ENCODE measurements around the gene TMEM134.

The TMEM134 gene

GRCh38 chr11:67458266-67458665 is 10.8 kb downstream of the TMEM134 start:
- DNase-seq (ENCODE audit: low read depth), result no peak

DNA sequence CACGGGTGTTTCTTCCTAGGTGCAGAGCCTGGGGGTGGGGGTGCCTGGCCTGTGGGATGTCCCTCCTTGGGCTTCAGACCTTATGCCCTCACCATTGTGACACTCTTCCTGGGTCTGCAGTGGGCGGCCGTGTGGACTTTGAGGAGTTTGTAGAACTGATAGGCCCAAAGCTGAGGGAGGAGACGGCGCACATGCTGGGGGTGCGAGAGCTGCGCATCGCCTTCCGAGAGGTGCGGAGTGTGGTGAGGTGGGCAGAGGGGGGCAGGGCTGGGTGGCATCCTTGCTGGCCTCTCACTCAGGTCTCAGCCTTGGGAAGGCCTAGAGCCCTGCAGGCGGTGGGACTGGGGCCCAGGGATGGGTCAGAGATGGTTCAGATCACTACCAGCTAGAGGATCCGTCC is 11.6 kb downstream of the TMEM134 start:
- DNase-seq (ENCODE audit: low read depth), result no peak

GRCh38 chr11:67456068-67456705 is 12.9 kb downstream of the TMEM134 start:
- DNase-seq (ENCODE audit: low read depth), result no peak

- DNase-seq (ENCODE audit: low read depth), result no peak
Measured at GRCh38 chr11:67455054-67455453, 14.0 kb downstream of the TMEM134 start, which contains the start of gene CABP4. Gene CABP4 (plus strand): TSS chr11:67455354. CDS start chr11:67455424, 70 bp downstream.

DNA sequence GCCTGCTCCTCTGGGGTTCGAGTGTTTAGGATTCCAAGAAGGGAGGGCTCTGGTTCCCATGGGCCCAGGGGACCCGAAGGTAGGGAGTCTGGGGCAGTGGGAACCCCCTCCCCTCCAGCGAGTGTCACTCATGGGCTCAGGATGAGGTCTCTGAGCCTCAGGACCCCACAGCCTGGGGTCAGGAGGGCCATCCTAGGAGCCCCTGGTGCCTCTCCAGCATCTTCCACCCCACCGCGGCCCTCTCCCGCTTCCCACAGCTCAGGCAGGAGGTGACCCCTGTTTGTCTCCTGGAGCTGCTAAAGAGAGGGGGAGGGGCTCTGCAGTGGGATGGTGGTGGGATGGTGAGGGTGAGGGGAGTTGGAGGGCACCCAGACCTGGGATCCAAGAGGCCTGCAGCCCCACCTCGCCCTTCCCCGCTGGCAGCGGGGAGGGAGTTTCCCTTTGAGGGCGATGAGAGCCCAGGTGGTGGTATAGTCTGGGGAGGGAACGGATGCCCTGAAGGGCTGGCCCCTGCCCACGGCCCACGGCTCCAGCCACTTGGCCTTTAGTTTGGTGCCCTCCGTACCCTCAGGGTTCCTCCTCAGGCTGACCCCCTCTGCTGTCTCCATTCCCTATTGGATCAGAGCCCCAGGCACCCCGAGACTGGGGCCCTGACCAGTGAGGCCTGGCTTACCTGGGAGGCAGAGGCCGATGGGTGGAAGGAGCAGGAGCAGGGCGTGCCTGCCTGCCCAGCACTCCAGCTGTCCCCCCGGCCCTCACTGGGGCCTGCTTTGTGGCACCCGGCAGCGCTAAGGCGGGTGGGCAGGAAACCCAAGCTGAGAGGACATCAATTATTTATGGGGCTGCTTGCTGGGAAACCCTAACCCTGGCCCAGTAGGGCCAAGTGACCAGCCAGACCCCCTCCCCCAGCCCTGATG is 15.0 kb downstream of the TMEM134 start:
- DNase-seq (ENCODE audit: low read depth), result no peak

GRCh38 chr11:67452141-67452952 is 16.7 kb downstream of the TMEM134 start, which contains the start of gene GPR152:
Gene GPR152 (minus strand): TSS chr11:67452729. CDS start chr11:67452724, 5 bp downstream.
- DNase-seq (ENCODE audit: low read depth), result no peak

- DNase-seq (ENCODE audit: low read depth), result no peak
Measured at GRCh38 chr11:67451658-67451976, 17.4 kb downstream of the TMEM134 start.

- DNase-seq (ENCODE audit: low read depth), result no peak
Measured at GRCh38 chr11:67450796-67451657, 18.0 kb downstream of the TMEM134 start.

- DNase-seq (ENCODE audit: low read depth), result no peak
Measured at GRCh38 chr11:67449116-67449844, 19.8 kb downstream of the TMEM134 start.

DNA sequence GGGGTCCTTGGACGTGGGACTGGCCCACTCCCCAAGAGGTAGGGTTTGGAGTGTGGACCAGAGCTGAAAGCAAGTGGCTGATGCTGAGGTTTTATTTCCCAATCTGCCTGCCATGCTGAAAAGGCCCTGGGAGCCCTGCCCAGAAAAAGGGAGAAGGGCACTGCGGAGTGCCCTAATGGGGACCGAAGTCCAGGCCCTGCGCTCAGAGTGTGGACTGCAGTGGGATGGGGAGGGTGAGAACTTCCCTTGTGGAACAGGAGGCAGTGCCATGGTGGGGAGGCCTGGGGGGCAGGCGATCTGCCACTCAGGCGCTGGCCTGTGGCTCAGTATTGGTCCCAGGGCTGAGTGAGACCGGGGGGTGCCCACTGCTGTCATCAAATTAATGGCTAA is 20.8 kb downstream of the TMEM134 start:
- no peak for DNase-seq (ENCODE audit: low read depth)

DNA sequence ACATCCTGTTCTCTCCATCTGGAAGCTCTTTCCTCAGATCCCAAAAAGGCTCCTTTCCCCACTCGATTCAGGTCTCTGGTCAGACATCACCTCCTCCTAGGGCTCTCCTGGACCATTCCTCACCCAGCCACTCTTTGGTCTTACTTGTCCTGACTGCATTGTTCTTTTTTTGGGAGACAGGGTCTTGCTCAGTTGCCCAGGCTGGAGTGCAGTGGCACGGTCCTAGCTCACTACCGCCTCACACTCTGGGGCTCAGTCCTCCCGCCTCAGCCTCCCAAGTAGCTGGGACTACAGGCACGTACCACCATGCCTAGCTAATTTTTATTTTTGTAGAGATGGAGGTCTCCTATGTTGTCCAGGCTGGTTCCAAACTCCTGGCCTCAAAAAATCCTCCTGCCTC is 23.5 kb downstream of the TMEM134 start:
- DNase-seq (ENCODE audit: low read depth), result no peak

- no peak for DNase-seq (ENCODE audit: low read depth)
Measured at GRCh38 chr11:67442504-67443404, 26.3 kb downstream of the TMEM134 start.

DNA sequence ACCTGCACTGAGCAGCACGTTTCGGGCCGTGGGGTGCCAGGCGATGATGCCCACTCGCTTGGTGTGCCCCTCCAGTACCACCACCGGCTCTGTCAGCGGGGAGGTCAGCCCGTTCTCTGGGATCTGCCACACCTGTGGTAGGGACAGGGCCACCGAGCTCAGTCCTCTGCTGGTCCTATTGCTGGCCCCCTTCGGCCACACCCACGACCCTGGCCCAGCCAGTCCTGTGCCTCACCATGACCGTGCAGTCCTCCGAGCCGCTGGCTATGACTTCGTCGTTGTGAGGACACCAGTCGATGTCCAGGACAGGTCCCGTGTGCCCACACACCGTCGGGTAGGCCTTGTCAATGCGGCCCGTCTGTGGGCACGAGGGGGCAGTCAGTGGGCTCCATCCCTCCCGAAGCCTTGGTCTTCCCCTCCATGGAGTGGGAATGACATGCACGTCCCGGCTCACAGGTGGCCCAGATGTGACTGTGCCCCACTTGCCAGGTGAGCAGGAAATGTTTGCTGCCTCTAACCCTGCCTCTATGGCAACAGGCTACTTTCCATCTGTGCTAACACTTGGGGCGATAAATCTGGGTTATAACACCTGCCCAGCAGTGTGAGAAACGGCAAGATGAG is 27.2 kb downstream of the TMEM134 start:
- DNase-seq (ENCODE audit: low read depth), result no peak

DNA sequence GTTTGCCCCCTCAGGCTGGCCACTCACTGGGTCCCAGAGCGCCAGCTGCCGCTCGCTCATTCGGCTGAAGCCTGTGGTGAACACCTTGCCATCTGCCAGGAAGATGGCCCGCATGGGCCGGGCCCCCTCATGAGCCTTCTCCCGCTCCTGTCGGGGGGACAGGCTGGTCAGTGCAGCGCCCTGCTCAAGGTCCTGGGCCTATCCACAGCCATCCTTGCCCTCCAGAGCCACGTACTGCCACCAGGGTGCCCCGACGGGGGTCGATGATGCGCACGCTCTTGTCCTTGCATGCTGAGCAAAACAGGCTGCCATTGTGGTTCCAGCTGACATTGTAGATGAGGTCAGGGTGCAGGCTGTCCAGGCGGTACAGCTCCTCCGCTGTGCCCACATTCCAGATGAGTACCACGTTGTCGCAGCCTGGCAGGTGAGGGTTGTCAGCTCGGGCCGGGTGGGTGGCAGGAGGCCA is 27.9 kb downstream of the TMEM134 start:
- no peak for DNase-seq (ENCODE audit: low read depth)

- no peak for DNase-seq (ENCODE audit: low read depth)
Measured at GRCh38 chr11:67440229-67441097, 28.6 kb downstream of the TMEM134 start.

DNA sequence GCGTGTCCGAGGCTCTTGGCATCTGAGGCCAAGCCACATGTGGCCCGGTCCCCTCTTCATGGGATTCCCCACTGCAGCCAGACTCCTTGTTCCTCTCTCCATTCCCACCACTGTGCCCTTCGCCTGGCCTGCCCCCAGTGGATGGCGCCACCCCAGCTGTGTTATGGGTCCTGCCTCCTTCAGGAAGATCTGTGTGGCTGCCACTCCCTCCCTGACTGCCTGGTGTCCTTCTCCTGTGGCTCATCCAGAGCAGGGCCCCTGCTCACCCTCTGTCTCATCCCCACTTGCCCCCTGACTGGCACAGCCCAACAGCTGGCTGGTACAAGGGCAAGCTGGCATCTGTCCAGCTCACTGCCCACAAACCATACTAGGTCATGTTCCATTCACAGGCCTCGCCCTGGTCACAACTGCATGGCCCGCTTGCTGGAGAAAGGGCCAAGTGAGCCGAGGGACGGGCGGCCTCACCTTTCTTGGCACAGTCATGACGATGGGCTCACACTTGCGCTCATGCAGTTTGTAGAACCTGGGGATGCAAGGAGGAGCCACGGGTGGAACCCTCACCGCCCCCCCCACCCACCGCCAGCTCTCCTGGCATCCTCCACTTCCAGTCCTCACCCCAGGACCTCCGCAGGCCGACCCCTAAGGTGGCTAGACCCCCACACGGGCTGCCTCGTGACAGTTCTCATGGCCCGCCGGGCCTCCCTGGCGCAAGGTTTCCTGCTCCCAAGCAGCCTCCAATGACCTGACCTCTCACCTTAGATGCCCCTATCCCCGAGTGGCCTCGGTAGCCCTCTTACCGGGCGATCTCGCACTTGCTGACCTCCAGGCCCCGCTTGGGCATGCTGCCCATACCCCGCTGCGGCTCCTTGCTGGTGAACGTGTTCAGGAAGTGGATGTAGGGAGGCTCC is 29.5 kb downstream of the TMEM134 start:
- no peak for DNase-seq (ENCODE audit: low read depth)

Measured in CMK (cell line).